B cell (primary cell): Measurements from ENCODE around the gene VPS41. TPM values are rescaled to one million over a fixed set of nuclear protein-coding genes. Genes with fewer than 3 reads are reported as not detected.

Experiments
- ATAC-seq: fragments of 200-7000 bp; cut with Tn5 transposase; one replicate; pipeline ENCODE4 v1.10.0; 2021; ENCODE audit warnings: low read depth, mild to moderate bottlenecking, moderate number of reproducible peaks, moderate library complexity
- CTCF ChIA-PET: fragments of 350-600 bp; sonication (Branson Sonifier 250); formaldehyde crosslinking; loops from one replicate; lab custom pipeline; 2021; ENCODE audit warnings: antibody characterized with exemption, inconsistent platforms; lab: Charles Lee
- POLR2A ChIA-PET: fragments of 350-600 bp; sonication (Branson Sonifier 250); formaldehyde crosslinking; loops from one replicate; lab custom pipeline; 2021; ENCODE audit warnings: antibody characterized with exemption; lab: Charles Lee
- DNase-seq: peaks from one replicate; pipeline ENCODE4 v3.0.0; 2013
- H2AFZ ChIP-seq: 2 replicates; pipeline ENCODE4 v1.6.1; 2012; ENCODE audit warnings: mild to moderate bottlenecking, low read depth, low read length; ENCODE audit not compliant: insufficient read depth, poor library complexity, severe bottlenecking
- H3K27ac ChIP-seq, 2 donors: 1 replicate in 1 of 2; 2 replicates in 1 of 2; pipeline ENCODE4 v1.5.1; 2012 to 2013; ENCODE audit warnings: low read length in 2 of 2, mild to moderate bottlenecking in 2 of 2, moderate library complexity in 1 of 2
- H3K27me3 ChIP-seq, 4 experiments: fragments of 200-600 bp in 1 of 4; sonication (generic) in 1 of 4; replicated peaks in 1 of 4; 1 replicate in 2 of 4; 2 replicates in 2 of 4; pipeline versions ENCODE4 v1.6.1 to v1.7.0; 2013 to 2016; ENCODE audit warnings: low read length in 3 of 4, mild to moderate bottlenecking in 2 of 4, mixed read lengths in 1 of 4, moderate library complexity in 1 of 4; ENCODE audit not compliant: insufficient read depth in 4 of 4, control insufficient read depth in 3 of 4; ENCODE audit errors: control extremely low read depth in 1 of 4
- H3K36me3 ChIP-seq, 2 experiments: replicated peaks in 1 of 2; 1 replicate in 1 of 2; 2 replicates in 1 of 2; pipeline versions ENCODE4 v1.6.1 to v1.7.1; 2013; ENCODE audit warnings: low read length in 1 of 2; ENCODE audit not compliant: insufficient read depth in 2 of 2, control insufficient read depth in 1 of 2; ENCODE audit errors: control extremely low read depth in 1 of 2, extremely low read depth in 1 of 2
- H3K4me1 ChIP-seq, 2 donors: fragments of 200-600 bp in 1 of 2; sonication (generic) in 1 of 2; 1 replicate in 1 of 2; 2 replicates in 1 of 2; pipeline versions ENCODE4 v1.5.1 to v1.6.1; 2013 to 2017; ENCODE audit warnings: low read length in 2 of 2; ENCODE audit not compliant: control insufficient read depth in 2 of 2, insufficient read depth in 2 of 2
- H3K4me2 ChIP-seq: replicated peaks from 2 replicates; pipeline ENCODE3; 2012; ENCODE audit warnings: mild to moderate bottlenecking, low read depth, low read length; ENCODE audit not compliant: poor library complexity, severe bottlenecking
- H3K4me3 ChIP-seq, 5 experiments: fragments of 200-600 bp in 1 of 5; sonication (generic) in 1 of 5; 1 replicate in 3 of 5; 2 replicates in 2 of 5; pipeline versions ENCODE4 v1.5.1 to v1.7.0; 2011 to 2016; ENCODE audit warnings: low read length in 4 of 5, mild to moderate bottlenecking in 4 of 5, low read depth in 2 of 5, control low read depth in 1 of 5, moderate library complexity in 1 of 5; ENCODE audit not compliant: insufficient read depth in 1 of 5; ENCODE audit errors: control extremely low read depth in 1 of 5, extremely low read depth in 1 of 5
- H3K79me2 ChIP-seq: fragments of 200-600 bp; sonication (generic); one replicate; pipeline ENCODE4 v1.6.0; 2016; ENCODE audit warnings: low read length; ENCODE audit not compliant: control insufficient read depth, insufficient read depth
- H3K9ac ChIP-seq: fragments of 200-600 bp; sonication (generic); 2 replicates; pipeline ENCODE4 v1.6.1; 2017; ENCODE audit warnings: mild to moderate bottlenecking, low read length, moderate library complexity
- H3K9me3 ChIP-seq, 3 donors: one replicate each; pipeline versions ENCODE4 v1.6.1 to v1.7.1; 2013; ENCODE audit warnings: low read length in 2 of 3; ENCODE audit not compliant: control insufficient read depth in 2 of 3, insufficient read depth in 1 of 3; ENCODE audit errors: control extremely low read depth in 1 of 3
- H4K20me1 ChIP-seq: 2 replicates; pipeline ENCODE4 v1.6.0; 2012; ENCODE audit warnings: mild to moderate bottlenecking, low read length; ENCODE audit not compliant: insufficient read depth, control insufficient read depth, poor library complexity, severe bottlenecking
- H3K27ac Mint-ChIP-seq: one replicate; pipeline ENCODE4 v1.8.0; 2021; ENCODE audit warnings: mixed read lengths
- H3K27me3 Mint-ChIP-seq: one replicate; pipeline ENCODE4 v1.8.0; 2021; ENCODE audit warnings: mixed read lengths
- H3K4me1 Mint-ChIP-seq: one replicate; pipeline ENCODE4 v1.8.0; 2021; ENCODE audit warnings: mixed read lengths
- H3K4me3 Mint-ChIP-seq: one replicate; pipeline ENCODE4 v1.8.0; 2021; ENCODE audit warnings: mixed read lengths
- H3K9me3 Mint-ChIP-seq: one replicate; pipeline ENCODE4 v1.8.0; 2022; ENCODE audit warnings: mixed read lengths; ENCODE audit not compliant: insufficient read depth
- EZH2 ChIP-seq: IDR thresholded peaks from 2 replicates; pipeline ENCODE4 v1.6.1; 2012; ENCODE audit warnings: borderline replicate concordance, low read depth, mild to moderate bottlenecking, moderate library complexity, low read length; ENCODE audit not compliant: insufficient read depth, poor library complexity, severe bottlenecking
- WGBS: methylation state at CpG from one replicate; pipeline ENCODE4 v1.1.5; 2013; ENCODE audit warnings: missing lambda C conversion rate; ENCODE audit not compliant: insufficient coverage; 5-methylcytosine and 5-hydroxymethylcytosine counted together
- intact Hi-C: fragments of 100-400 bp; cut with micrococcal nuclease; formaldehyde crosslinking; loops from one replicate; pipeline ENCODE4 v1.10.0; 2022
- polyA plus RNA-seq: library from polyadenylated mRNA; depleted of rRNA; stranded (reverse); fragments of >200 nt; gene quantifications from 2 replicates; pipeline ENCODE4 v1.2.3, GENCODE V29; 2012
- total RNA-seq, 2 donors: library from RNA; stranded (reverse); fragments of 120-200 nt in 1 of 2; gene quantifications; 1 replicate in 1 of 2; 2 replicates in 1 of 2; pipeline versions ENCODE4 v1.2.3 to v1.2.4, GENCODE V29; 2013 to 2022
- TF ChIP-seq, protein P1 (sequence below): fragments of 200-600 bp; IDR thresholded peaks from one replicate; pipeline ENCODE4 v1.8.0; 2022; ENCODE audit warnings: antibody characterized with exemption, mild to moderate bottlenecking

VPS41 gene
- total and polyA plus RNA-seq, 2 donors (not counting 1 experiment from before 2014, with no cell fraction given): 9.3 to 114 TPM

DNA sequence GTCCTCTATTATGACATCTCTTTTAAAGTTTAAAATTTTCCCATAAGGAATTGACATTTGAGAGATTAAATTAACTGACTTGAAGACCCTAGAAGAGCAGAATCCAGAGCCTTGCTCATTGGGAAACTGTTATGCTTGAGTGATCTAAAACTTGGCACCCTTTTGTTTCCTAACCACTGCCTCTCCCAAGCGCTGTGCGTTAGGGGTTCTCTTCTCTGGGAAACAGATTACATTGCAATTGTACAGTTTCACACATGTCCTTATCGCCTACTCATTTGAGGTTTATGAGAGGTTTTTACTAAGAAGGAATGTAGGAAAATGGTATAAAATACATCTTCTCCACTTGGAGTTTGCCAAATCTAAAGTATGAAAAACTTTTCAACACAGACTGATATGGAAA, 151.1 kb downstream of the VPS41 start:
- intact Hi-C loops: loop anchor here (1.0 kb wide), 1 partner anchor 11 kb away; no protein-coding TSS in a partner anchor
- no peak overlapping the region for H3K4me3 Mint-ChIP-seq
- no peak for DNase-seq

DNA sequence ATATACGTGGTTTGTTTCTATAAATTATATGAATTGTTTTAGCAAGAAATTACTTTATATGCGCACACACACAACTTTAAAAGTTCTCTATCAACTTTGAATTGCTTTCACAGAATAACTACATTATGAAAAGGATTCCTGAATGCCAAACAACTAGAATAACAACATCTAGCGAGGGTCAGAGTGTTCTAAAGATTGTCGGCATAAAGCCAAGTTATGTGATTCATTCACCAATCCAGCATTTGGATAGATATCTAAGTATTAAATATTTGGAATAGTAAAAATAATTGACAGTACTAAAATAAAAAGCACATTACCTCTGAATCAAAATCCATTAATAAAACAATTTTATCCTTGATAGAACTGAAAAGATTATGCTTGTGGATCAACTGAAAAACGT, 152.5 kb downstream of the VPS41 start:
- CTCF ChIA-PET: no interaction called here
- no peak for ATAC-seq
- no peak overlapping the region for H3K4me3 Mint-ChIP-seq
- no peak overlapping the region for H3K9ac ChIP-seq
- no peaks in the 10 kb centered on the region for H3K9me3 Mint-ChIP-seq
- H3K27ac Mint-ChIP-seq: no peak overlapping the region
- intact Hi-C loops: no loop called here
- no peaks in the 10 kb centered on the region for H3K27me3 ChIP-seq
- no peak overlapping the region for H3K4me2 ChIP-seq
- H3K4me1 Mint-ChIP-seq: no peaks in the 10 kb centered on the region
- H3K9me3 ChIP-seq: no peaks in the 10 kb centered on the region
- POLR2A ChIA-PET: no interaction called here
- TF ChIP-seq, protein P1, sequence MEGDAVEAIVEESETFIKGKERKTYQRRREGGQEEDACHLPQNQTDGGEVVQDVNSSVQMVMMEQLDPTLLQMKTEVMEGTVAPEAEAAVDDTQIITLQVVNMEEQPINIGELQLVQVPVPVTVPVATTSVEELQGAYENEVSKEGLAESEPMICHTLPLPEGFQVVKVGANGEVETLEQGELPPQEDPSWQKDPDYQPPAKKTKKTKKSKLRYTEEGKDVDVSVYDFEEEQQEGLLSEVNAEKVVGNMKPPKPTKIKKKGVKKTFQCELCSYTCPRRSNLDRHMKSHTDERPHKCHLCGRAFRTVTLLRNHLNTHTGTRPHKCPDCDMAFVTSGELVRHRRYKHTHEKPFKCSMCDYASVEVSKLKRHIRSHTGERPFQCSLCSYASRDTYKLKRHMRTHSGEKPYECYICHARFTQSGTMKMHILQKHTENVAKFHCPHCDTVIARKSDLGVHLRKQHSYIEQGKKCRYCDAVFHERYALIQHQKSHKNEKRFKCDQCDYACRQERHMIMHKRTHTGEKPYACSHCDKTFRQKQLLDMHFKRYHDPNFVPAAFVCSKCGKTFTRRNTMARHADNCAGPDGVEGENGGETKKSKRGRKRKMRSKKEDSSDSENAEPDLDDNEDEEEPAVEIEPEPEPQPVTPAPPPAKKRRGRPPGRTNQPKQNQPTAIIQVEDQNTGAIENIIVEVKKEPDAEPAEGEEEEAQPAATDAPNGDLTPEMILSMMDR: no peak
- no peak for TF ChIP-seq EZH2
- H2AFZ ChIP-seq: no peak overlapping the region
- H3K36me3 ChIP-seq: peaks cover 10 to 65% of the 10 kb centered on the region in 2 experiments
- H3K27ac ChIP-seq: no peak overlapping the region
- no peak for DNase-seq
- no peaks in the 10 kb centered on the region for H3K27me3 Mint-ChIP-seq
- no peaks in the 10 kb centered on the region for H4K20me1 ChIP-seq
- H3K4me1 ChIP-seq: no peaks in the 10 kb centered on the region
- no CpG with 5 or more reads among the region's 5 CpGs for WGBS
- H3K79me2 ChIP-seq: no peaks in the 10 kb centered on the region
- no peak overlapping the region for H3K4me3 ChIP-seq

More for the DNA sequence above, 151.1 kb downstream of the VPS41 start:
- Histone ChIP-seq H3K4me1 (no peaks in the 10 kb centered on the region), H3K4me3 (no peak overlapping the region), H3K9me3 (no peaks in the 10 kb centered on the region), H3K9ac (no peak overlapping the region), H3K79me2 (no peaks in the 10 kb centered on the region), H3K4me2 (no peak overlapping the region), H3K27ac (no peak overlapping the region), H2AFZ (no peak overlapping the region), H3K27me3 (no peaks in the 10 kb centered on the region), H3K36me3 (peaks cover 12 to 61% of the 10 kb centered on the region in 2 experiments), H4K20me1 (no peaks in the 10 kb centered on the region)
- TF ChIP-seq, protein P1: no peak
- TF ChIP-seq EZH2: no peak
- ChIA-PET CTCF (no interaction called here), POLR2A (no interaction called here)
- H3K27me3 Mint-ChIP-seq: no peaks in the 10 kb centered on the region
- H3K27ac Mint-ChIP-seq: no peak overlapping the region
- no peaks in the 10 kb centered on the region for H3K9me3 Mint-ChIP-seq
- ATAC-seq: no peak
- no peaks in the 10 kb centered on the region for H3K4me1 Mint-ChIP-seq
- no CpG with 5 or more reads among the region's 3 CpGs for WGBS
